ENCODE results near the gene ITPR1. TPM values are rescaled to one million over a fixed set of nuclear protein-coding genes. Genes with fewer than 3 reads are reported as not detected.

ITPR1 gene
- total RNA-seq, 4 donors from 2014 or later = 14.7 to 45.1 (median 21.0) TPM

GRCh38 chr3:4852780-4853748 is 359.9 kb downstream of the ITPR1 start:
- DNase-seq (ENCODE audit: low spot score in 2 of 2) = no peak
- H3K27ac ChIP-seq = no peak overlapping the region

GRCh38 chr3:4853749-4854140 is 360.6 kb downstream of the ITPR1 start:
- Histone ChIP-seq H3K4me3 (no peak overlapping the region), H3K27me3 (no peaks in the 10 kb centered on the region), H3K4me1 (peaks cover 15% of the 10 kb centered on the region), H3K36me3 (no peaks in the 10 kb centered on the region), H3K9me3 (no peaks in the 10 kb centered on the region), H3K27ac (no peak overlapping the region)
- TF ChIP-seq EP300 (IDR thresholded peaks at IDR 0.05) (no peak), CTCF (IDR thresholded peaks at IDR 0.05) (no peak), POLR2AphosphoS5 (IDR thresholded peaks at IDR 0.05) (no peak), POLR2A (IDR thresholded peaks at IDR 0.05) (no peak)
- DNase-seq (ENCODE audit: low spot score in 2 of 2) = no peak

More at GRCh38 chr3:4852780-4853748, 359.9 kb downstream of the ITPR1 start:
- Histone ChIP-seq H3K27me3 (no peaks in the 10 kb centered on the region), H3K4me3 (no peak overlapping the region), H3K4me1 (peaks cover 22% of the 10 kb centered on the region), H3K36me3 (no peaks in the 10 kb centered on the region), H3K9me3 (no peaks in the 10 kb centered on the region)
- TF ChIP-seq EP300 (IDR thresholded peaks at IDR 0.05) (no peak), POLR2AphosphoS5 (IDR thresholded peaks at IDR 0.05) (no peak), POLR2A (IDR thresholded peaks at IDR 0.05) (no peak), CTCF (IDR thresholded peaks at IDR 0.05) (no peak)
- 83% methylated on average over 5 of the region's 5 CpGs for WGBS

- H3K4me3 ChIP-seq = no peak overlapping the region
- peaks cover 3% of the 10 kb centered on the region for H3K9me3 ChIP-seq
- H3K27me3 ChIP-seq = no peaks in the 10 kb centered on the region
- WGBS = 80% methylated on average over 5 of the region's 5 CpGs
- no peaks in the 10 kb centered on the region for H3K36me3 ChIP-seq
- TF ChIP-seq POLR2AphosphoS5 (IDR thresholded peaks at IDR 0.05) = no peak
- no peak for TF ChIP-seq EP300 (IDR thresholded peaks at IDR 0.05)
- no peak for TF ChIP-seq CTCF (IDR thresholded peaks at IDR 0.05)
- TF ChIP-seq POLR2A (IDR thresholded peaks at IDR 0.05) = no peak
- DNase-seq (ENCODE audit: low spot score in 2 of 2) = no peak
- no peak overlapping the region for H3K27ac ChIP-seq
- peaks cover 3% of the 10 kb centered on the region for H3K4me1 ChIP-seq
Measured at GRCh38 chr3:4855676-4856075, 362.5 kb downstream of the ITPR1 start.

- DNase-seq (ENCODE audit: low spot score in 2 of 2) = no peak
- Histone ChIP-seq H3K4me3 (no peak overlapping the region), H3K4me1 (peaks cover 3% of the 10 kb centered on the region), H3K27me3 (no peaks in the 10 kb centered on the region), H3K27ac (no peak overlapping the region), H3K9me3 (peaks cover 7% of the 10 kb centered on the region), H3K36me3 (no peaks in the 10 kb centered on the region)
- WGBS = 46% methylated on average over 2 of the region's 2 CpGs
- TF ChIP-seq EP300 (IDR thresholded peaks at IDR 0.05) = no peak
- no peak for TF ChIP-seq POLR2A (IDR thresholded peaks at IDR 0.05)
Measured at GRCh38 chr3:4856136-4856535, 363.0 kb downstream of the ITPR1 start.

- Histone ChIP-seq H3K27me3 (no peaks in the 10 kb centered on the region), H3K9me3 (peaks cover 12% of the 10 kb centered on the region), H3K4me1 (peaks cover 3% of the 10 kb centered on the region), H3K36me3 (no peaks in the 10 kb centered on the region), H3K4me3 (no peak overlapping the region), H3K27ac (no peak overlapping the region)
- DNase-seq (ENCODE audit: low spot score in 2 of 2) = no peak
- TF ChIP-seq POLR2A (IDR thresholded peaks at IDR 0.05) (no peak), EP300 (IDR thresholded peaks at IDR 0.05) (no peak)
- WGBS = 82% methylated on average over 4 of the region's 4 CpGs
Measured at GRCh38 chr3:4856564-4856963, 363.4 kb downstream of the ITPR1 start.

GRCh38 chr3:4856986-4857385 is 363.8 kb downstream of the ITPR1 start:
- Histone ChIP-seq H3K36me3 (no peaks in the 10 kb centered on the region), H3K27me3 (no peaks in the 10 kb centered on the region), H3K9me3 (peaks cover 15% of the 10 kb centered on the region), H3K4me3 (no peak overlapping the region), H3K27ac (no peak overlapping the region), H3K4me1 (peaks cover 3% of the 10 kb centered on the region)
- WGBS = 66% methylated on average over 5 of the region's 5 CpGs
- no peak for DNase-seq (ENCODE audit: low spot score in 2 of 2)
- TF ChIP-seq POLR2A (IDR thresholded peaks at IDR 0.05) (no peak), EP300 (IDR thresholded peaks at IDR 0.05) (no peak), POLR2AphosphoS5 (IDR thresholded peaks at IDR 0.05) (no peak), CTCF (IDR thresholded peaks at IDR 0.05) (no peak)
